ENCODE results near the gene CCL25. TPM values are rescaled to one million over a fixed set of nuclear protein-coding genes. Genes with fewer than 3 reads are reported as not detected.
"Not testable (repeated sequence)": the region's sequence is repeated elsewhere in the genome, so short reads cannot be mapped to it uniquely, and the experiment has no call there.

The CCL25 gene
- polyA plus RNA-seq, 1 donor from 2014 or later = 1.9 TPM

DNA sequence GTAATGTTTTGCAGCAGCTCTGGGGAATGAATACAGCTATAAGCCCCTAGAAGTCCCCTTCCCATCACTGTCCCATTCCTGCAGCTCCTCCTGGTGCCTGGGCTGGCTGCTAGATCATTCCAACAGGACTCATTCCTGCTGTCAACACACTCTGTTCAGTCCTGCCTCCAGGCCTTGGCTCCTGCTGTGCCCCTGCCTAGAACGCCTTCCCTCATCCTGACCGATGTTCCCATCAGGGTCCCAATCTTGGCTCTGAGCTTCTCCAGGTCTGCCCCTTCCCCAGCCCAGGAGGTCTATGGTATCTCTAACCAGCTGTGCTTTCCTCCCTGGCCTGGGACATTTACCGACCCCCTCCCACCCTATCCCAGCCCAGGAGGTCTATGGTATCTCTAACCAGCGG, 48.8 kb downstream of the CCL25 start:
- Histone ChIP-seq H3K27me3 (ENCODE audit: insufficient read depth, low read depth, low read length) (no peaks in the 10 kb centered on the region), H3K4me2 (ENCODE audit: low read length) (no peak overlapping the region), H3K36me3 (ENCODE audit: insufficient read depth, low read length) (peaks cover 19% of the 10 kb centered on the region), H3K9me3 (ENCODE audit: low read length) (peaks cover 8% of the 10 kb centered on the region), H3F3A (ENCODE audit: insufficient read depth, low read length, poor library complexity, severe bottlenecking) (no peaks in the 10 kb centered on the region), H3K79me2 (replicated peaks; ENCODE audit: insufficient read depth, low read length) (no peaks in the 10 kb centered on the region), H3K9ac (ENCODE audit: low read length) (no peak overlapping the region), H3K4me3 (ENCODE audit: low read length) (no peak overlapping the region), H3K9me2 (ENCODE audit: insufficient read depth, low read length) (no peaks in the 10 kb centered on the region), H4K20me1 (ENCODE audit: insufficient read depth) (no peaks in the 10 kb centered on the region), H3K27ac (ENCODE audit: low read length) (no peak overlapping the region), H2AFZ (ENCODE audit: low read depth, low read length) (no peak overlapping the region)
- TF ChIP-seq SMC3 (conservative IDR thresholded peaks at IDR 0.05; ENCODE audit: poor library complexity) (no peak), MXI1 (conservative IDR thresholded peaks at IDR 0.05; ENCODE audit: poor library complexity, severe bottlenecking) (no peak), TAF1 (IDR thresholded peaks at IDR 0.05; ENCODE audit: low read depth) (no peak), POLR2AphosphoS5 (IDR thresholded peaks at IDR 0.05) (no peak), EZH2 (IDR thresholded peaks at IDR 0.05; ENCODE audit: borderline replicate concordance, insufficient read depth, low read length, poor library complexity, severe bottlenecking) (no peak), EP300 (conservative IDR thresholded peaks at IDR 0.05; ENCODE audit: poor library complexity, severe bottlenecking) (no peak)
- TF ChIP-seq, protein P1, sequence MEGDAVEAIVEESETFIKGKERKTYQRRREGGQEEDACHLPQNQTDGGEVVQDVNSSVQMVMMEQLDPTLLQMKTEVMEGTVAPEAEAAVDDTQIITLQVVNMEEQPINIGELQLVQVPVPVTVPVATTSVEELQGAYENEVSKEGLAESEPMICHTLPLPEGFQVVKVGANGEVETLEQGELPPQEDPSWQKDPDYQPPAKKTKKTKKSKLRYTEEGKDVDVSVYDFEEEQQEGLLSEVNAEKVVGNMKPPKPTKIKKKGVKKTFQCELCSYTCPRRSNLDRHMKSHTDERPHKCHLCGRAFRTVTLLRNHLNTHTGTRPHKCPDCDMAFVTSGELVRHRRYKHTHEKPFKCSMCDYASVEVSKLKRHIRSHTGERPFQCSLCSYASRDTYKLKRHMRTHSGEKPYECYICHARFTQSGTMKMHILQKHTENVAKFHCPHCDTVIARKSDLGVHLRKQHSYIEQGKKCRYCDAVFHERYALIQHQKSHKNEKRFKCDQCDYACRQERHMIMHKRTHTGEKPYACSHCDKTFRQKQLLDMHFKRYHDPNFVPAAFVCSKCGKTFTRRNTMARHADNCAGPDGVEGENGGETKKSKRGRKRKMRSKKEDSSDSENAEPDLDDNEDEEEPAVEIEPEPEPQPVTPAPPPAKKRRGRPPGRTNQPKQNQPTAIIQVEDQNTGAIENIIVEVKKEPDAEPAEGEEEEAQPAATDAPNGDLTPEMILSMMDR (IDR thresholded peaks at IDR 0.05; ENCODE audit: poor library complexity, severe bottlenecking) = no peak
- TF ChIP-seq, protein P2, sequence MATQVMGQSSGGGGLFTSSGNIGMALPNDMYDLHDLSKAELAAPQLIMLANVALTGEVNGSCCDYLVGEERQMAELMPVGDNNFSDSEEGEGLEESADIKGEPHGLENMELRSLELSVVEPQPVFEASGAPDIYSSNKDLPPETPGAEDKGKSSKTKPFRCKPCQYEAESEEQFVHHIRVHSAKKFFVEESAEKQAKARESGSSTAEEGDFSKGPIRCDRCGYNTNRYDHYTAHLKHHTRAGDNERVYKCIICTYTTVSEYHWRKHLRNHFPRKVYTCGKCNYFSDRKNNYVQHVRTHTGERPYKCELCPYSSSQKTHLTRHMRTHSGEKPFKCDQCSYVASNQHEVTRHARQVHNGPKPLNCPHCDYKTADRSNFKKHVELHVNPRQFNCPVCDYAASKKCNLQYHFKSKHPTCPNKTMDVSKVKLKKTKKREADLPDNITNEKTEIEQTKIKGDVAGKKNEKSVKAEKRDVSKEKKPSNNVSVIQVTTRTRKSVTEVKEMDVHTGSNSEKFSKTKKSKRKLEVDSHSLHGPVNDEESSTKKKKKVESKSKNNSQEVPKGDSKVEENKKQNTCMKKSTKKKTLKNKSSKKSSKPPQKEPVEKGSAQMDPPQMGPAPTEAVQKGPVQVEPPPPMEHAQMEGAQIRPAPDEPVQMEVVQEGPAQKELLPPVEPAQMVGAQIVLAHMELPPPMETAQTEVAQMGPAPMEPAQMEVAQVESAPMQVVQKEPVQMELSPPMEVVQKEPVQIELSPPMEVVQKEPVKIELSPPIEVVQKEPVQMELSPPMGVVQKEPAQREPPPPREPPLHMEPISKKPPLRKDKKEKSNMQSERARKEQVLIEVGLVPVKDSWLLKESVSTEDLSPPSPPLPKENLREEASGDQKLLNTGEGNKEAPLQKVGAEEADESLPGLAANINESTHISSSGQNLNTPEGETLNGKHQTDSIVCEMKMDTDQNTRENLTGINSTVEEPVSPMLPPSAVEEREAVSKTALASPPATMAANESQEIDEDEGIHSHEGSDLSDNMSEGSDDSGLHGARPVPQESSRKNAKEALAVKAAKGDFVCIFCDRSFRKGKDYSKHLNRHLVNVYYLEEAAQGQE (IDR thresholded peaks at IDR 0.05; ENCODE audit: borderline replicate concordance) = no peak

DNA sequence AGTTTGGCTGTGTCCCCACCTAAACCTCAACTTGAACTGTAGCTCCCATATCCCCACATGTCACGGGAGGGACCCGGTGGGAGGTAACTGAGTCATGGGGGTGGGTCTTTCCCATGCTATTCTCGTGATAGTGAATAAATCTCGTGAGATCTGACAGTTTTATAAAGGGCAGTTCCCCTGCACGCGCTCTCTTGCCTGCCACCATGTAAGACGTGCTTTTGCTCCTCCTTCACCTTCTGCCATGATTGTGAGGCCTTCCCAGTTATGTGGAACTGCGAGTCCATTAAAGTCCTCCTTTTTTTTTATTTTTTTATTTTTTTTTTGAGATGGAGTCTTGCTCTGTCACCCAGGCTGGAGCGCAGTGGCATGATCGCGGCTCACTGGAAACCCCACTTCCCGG, 49.4 kb downstream of the CCL25 start:
- not testable (repeated sequence) for H3K27me3 ChIP-seq (ENCODE audit: insufficient read depth, low read depth, low read length); H3K4me3 ChIP-seq (ENCODE audit: low read length)
- H3K36me3 ChIP-seq (ENCODE audit: insufficient read depth, low read length) = peaks cover 17% of the 10 kb centered on the region

DNA sequence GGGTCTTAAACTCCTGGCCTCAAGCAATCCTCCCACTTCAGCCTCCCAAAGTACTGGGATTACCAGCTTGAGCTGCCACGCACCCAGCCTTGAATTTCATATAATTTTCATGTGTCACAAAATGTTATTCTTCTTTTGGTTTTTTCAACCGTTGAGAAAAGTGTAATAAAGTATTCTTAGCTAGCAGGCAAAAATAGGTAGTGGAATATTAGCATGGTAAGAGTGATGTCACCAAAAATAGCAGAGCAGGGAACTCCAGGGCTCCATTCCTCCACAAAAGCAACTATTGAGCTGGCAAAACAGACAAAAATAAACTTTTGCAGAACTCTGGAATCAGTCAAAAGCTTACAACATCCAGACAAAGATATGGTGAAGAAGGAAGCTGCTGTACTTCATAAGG, 52.9 kb downstream of the CCL25 start:
- H3K36me3 ChIP-seq (ENCODE audit: insufficient read depth, low read length) = peaks cover 7% of the 10 kb centered on the region

More for the DNA sequence above, 49.4 kb downstream of the CCL25 start:
- H3K79me2 ChIP-seq (replicated peaks; ENCODE audit: insufficient read depth, low read length); H2AFZ ChIP-seq (ENCODE audit: low read depth, low read length); H4K20me1 ChIP-seq (ENCODE audit: insufficient read depth); H3K9me2 ChIP-seq (ENCODE audit: insufficient read depth, low read length); H3K9me3 ChIP-seq (ENCODE audit: low read length); H3F3A ChIP-seq (ENCODE audit: insufficient read depth, low read length, poor library complexity, severe bottlenecking); H3K4me2 ChIP-seq (ENCODE audit: low read length); H3K9ac ChIP-seq (ENCODE audit: low read length); H3K27ac ChIP-seq (ENCODE audit: low read length): not testable (repeated sequence)

More for the DNA sequence above, 52.9 kb downstream of the CCL25 start:
- no peak overlapping the region for H3K27ac ChIP-seq (ENCODE audit: low read length)
- no peaks in the 10 kb centered on the region for H3F3A ChIP-seq (ENCODE audit: insufficient read depth, low read length, poor library complexity, severe bottlenecking)
- no peak overlapping the region for H3K4me3 ChIP-seq (ENCODE audit: low read length)
- H3K27me3 ChIP-seq (ENCODE audit: insufficient read depth, low read depth, low read length) = no peaks in the 10 kb centered on the region
- H3K79me2 ChIP-seq (replicated peaks; ENCODE audit: insufficient read depth, low read length) = no peaks in the 10 kb centered on the region
- TF ChIP-seq EZH2 (IDR thresholded peaks at IDR 0.05; ENCODE audit: borderline replicate concordance, insufficient read depth, low read length, poor library complexity, severe bottlenecking) (no peak), SMC3 (conservative IDR thresholded peaks at IDR 0.05; ENCODE audit: poor library complexity) (no peak), RAD21 (conservative IDR thresholded peaks at IDR 0.05) (no peak), TAF1 (IDR thresholded peaks at IDR 0.05; ENCODE audit: low read depth) (no peak), MXI1 (conservative IDR thresholded peaks at IDR 0.05; ENCODE audit: poor library complexity, severe bottlenecking) (no peak), POLR2AphosphoS5 (IDR thresholded peaks at IDR 0.05) (no peak), EP300 (conservative IDR thresholded peaks at IDR 0.05; ENCODE audit: poor library complexity, severe bottlenecking) (no peak)
- TF ChIP-seq, protein P1 (IDR thresholded peaks at IDR 0.05; ENCODE audit: poor library complexity, severe bottlenecking) = no peak
- TF ChIP-seq, protein P2 (IDR thresholded peaks at IDR 0.05; ENCODE audit: borderline replicate concordance) = no peak
- H3K4me2 ChIP-seq (ENCODE audit: low read length) = no peak overlapping the region
- no peaks in the 10 kb centered on the region for H4K20me1 ChIP-seq (ENCODE audit: insufficient read depth)
- H3K9ac ChIP-seq (ENCODE audit: low read length) = no peak overlapping the region
- no peak overlapping the region for H2AFZ ChIP-seq (ENCODE audit: low read depth, low read length)
- H3K9me2 ChIP-seq (ENCODE audit: insufficient read depth, low read length) = no peaks in the 10 kb centered on the region
- H3K9me3 ChIP-seq (ENCODE audit: low read length) = no peaks in the 10 kb centered on the region
